Neural crest cell (in vitro differentiated cells): ENCODE measurements around the gene SSTR4. TPM values are rescaled to one million over a fixed set of nuclear protein-coding genes. Genes with fewer than 3 reads are reported as not detected.

Experiments
- DNase-seq: peaks from one replicate; pipeline ENCODE4 v3.0.0; 2021; ENCODE audit warnings: low read depth, mixed read lengths, low spot score
- H3K27ac Mint-ChIP-seq: one replicate; pipeline ENCODE4 v1.8.0; 2021; ENCODE audit warnings: mild to moderate bottlenecking, mixed read lengths; ENCODE audit not compliant: unreplicated experiment
- H3K27me3 Mint-ChIP-seq: 2 replicates; pipeline ENCODE4 v1.8.0; 2021; ENCODE audit warnings: low read depth, mild to moderate bottlenecking, mixed read lengths
- H3K36me3 Mint-ChIP-seq: 2 replicates; pipeline ENCODE4 v1.8.0; 2021; ENCODE audit warnings: low read depth, mild to moderate bottlenecking, mixed read lengths
- H3K4me1 Mint-ChIP-seq: 2 replicates; pipeline ENCODE4 v1.8.0; 2021; ENCODE audit warnings: mixed read lengths
- H3K4me3 Mint-ChIP-seq: one replicate; pipeline ENCODE4 v1.8.0; 2021; ENCODE audit warnings: mild to moderate bottlenecking, mixed read lengths
- H3K9me3 Mint-ChIP-seq: 2 replicates; pipeline ENCODE4 v1.8.0; 2021; ENCODE audit warnings: mixed read lengths
- CTCF ChIP-seq: fragments of 200-600 bp; sonication (generic); conservative IDR thresholded peaks from 2 replicates; pipeline ENCODE4 v1.5.0; 2021; ENCODE audit warnings: antibody characterized with exemption, mild to moderate bottlenecking
- total RNA-seq: library from RNA; stranded (reverse); gene quantifications from 2 replicates; pipeline ENCODE4 v1.2.1, GENCODE V29; 2021

SSTR4 gene
- total RNA-seq, 1 donor from 2014 or later, result not detected

DNA sequence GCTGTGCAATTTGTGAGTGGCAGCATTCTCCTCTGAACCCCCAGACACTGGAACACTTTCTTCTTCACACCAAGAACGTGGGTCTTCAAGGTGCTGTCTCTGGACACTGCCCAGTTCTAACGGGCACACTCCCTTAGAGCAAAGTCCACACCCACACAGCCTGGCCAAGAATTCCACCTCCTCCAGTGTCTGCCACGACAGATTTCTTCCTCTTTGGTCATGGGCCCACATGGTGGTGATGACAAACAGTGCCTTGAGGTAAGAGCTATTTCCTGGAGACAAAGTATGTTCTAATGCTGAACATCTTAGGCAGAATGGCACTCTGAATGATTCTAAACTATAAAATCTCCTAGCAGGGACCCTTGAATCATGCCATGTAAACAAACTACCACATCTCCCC, 25.5 kb upstream of the SSTR4 start:
- Mint-ChIP-seq H3K9me3 (no peaks in the 10 kb centered on the region), H3K27me3 (peaks cover under 1% of the 10 kb centered on the region), H3K4me1 (no peaks in the 10 kb centered on the region), H3K36me3 (no peaks in the 10 kb centered on the region), H3K27ac (no peak overlapping the region), H3K4me3 (no peak overlapping the region)
- DNase-seq, result no peak
- TF ChIP-seq CTCF, result no peak

GRCh38 chr20:23010096-23010495, 25.0 kb upstream of the SSTR4 start:
- no peak for DNase-seq
- TF ChIP-seq CTCF, result no peak
- H3K27ac Mint-ChIP-seq, result no peak overlapping the region
- H3K27me3 Mint-ChIP-seq, result no peaks in the 10 kb centered on the region
- no peaks in the 10 kb centered on the region for H3K4me1 Mint-ChIP-seq
- H3K9me3 Mint-ChIP-seq, result no peaks in the 10 kb centered on the region
- H3K4me3 Mint-ChIP-seq, result no peak overlapping the region
- no peaks in the 10 kb centered on the region for H3K36me3 Mint-ChIP-seq

GRCh38 chr20:23011008-23011721, 23.9 kb upstream of the SSTR4 start:
- Mint-ChIP-seq H3K27ac (no peak overlapping the region), H3K9me3 (no peaks in the 10 kb centered on the region), H3K36me3 (no peaks in the 10 kb centered on the region), H3K4me1 (no peaks in the 10 kb centered on the region), H3K4me3 (no peak overlapping the region), H3K27me3 (no peaks in the 10 kb centered on the region)
- no peak for DNase-seq
- TF ChIP-seq CTCF, result no peak

DNA sequence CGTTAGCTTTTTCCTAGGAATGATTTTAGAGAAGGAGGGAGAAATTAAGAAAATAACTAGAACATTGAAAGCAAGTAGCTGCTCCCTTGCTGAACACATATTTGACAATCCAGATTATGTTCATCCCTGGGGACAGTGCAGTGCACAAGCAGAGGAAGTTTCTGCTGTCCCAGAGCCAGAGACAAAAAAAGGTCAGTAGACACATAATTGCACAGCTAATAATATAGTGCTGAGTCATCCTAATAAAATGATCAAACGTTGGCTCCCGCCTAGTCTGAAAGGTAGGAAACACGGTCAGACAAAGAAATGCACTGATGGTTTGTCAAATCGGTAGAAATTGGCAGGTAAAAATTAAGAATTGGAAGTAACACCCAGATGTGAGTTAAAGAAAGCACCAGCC, 21.7 kb upstream of the SSTR4 start:
- H3K36me3 Mint-ChIP-seq, result no peaks in the 10 kb centered on the region
- DNase-seq, result no peak
- H3K9me3 Mint-ChIP-seq, result no peaks in the 10 kb centered on the region
- no peak for TF ChIP-seq CTCF
- H3K27me3 Mint-ChIP-seq, result no peaks in the 10 kb centered on the region
- H3K4me3 Mint-ChIP-seq, result no peak overlapping the region
- H3K4me1 Mint-ChIP-seq, result no peaks in the 10 kb centered on the region
- H3K27ac Mint-ChIP-seq, result no peak overlapping the region

- Mint-ChIP-seq H3K4me3 (no peak overlapping the region), H3K9me3 (no peaks in the 10 kb centered on the region), H3K27ac (no peak overlapping the region), H3K36me3 (no peaks in the 10 kb centered on the region), H3K4me1 (no peaks in the 10 kb centered on the region), H3K27me3 (no peaks in the 10 kb centered on the region)
- no peak for DNase-seq
- no peak for TF ChIP-seq CTCF
Observed at GRCh38 chr20:23017516-23017915, 17.6 kb upstream of the SSTR4 start.
